Measurements from ENCODE around the gene CEP97.

DNA sequence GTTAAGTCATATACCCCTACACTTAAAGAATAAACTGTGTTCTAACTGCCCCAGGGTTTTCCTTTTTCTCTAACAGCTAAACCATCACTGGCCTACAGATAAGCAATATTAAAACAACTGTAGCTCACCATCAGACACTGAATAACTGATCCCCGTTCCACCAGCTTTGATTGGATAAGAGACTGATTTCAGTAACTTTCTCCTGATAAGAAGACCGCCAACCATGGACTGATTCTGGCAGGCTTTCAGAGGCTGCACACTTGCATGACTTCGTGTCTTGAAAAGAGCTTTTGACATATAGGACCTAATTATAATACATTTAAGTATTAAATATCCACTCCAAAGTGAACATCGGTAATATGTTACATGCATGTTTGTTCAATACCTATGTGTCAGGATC, 15.3 kb upstream of the CEP97 start:
- no peak for TF ChIP-seq POLR2A (IDR thresholded peaks at IDR 0.05)
- TF ChIP-seq, protein P1, sequence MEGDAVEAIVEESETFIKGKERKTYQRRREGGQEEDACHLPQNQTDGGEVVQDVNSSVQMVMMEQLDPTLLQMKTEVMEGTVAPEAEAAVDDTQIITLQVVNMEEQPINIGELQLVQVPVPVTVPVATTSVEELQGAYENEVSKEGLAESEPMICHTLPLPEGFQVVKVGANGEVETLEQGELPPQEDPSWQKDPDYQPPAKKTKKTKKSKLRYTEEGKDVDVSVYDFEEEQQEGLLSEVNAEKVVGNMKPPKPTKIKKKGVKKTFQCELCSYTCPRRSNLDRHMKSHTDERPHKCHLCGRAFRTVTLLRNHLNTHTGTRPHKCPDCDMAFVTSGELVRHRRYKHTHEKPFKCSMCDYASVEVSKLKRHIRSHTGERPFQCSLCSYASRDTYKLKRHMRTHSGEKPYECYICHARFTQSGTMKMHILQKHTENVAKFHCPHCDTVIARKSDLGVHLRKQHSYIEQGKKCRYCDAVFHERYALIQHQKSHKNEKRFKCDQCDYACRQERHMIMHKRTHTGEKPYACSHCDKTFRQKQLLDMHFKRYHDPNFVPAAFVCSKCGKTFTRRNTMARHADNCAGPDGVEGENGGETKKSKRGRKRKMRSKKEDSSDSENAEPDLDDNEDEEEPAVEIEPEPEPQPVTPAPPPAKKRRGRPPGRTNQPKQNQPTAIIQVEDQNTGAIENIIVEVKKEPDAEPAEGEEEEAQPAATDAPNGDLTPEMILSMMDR (IDR thresholded peaks at IDR 0.05), result no peak

Data from uterus (tissue), 2 donors.